ENCODE results near the gene IFNGR1.

DNA sequence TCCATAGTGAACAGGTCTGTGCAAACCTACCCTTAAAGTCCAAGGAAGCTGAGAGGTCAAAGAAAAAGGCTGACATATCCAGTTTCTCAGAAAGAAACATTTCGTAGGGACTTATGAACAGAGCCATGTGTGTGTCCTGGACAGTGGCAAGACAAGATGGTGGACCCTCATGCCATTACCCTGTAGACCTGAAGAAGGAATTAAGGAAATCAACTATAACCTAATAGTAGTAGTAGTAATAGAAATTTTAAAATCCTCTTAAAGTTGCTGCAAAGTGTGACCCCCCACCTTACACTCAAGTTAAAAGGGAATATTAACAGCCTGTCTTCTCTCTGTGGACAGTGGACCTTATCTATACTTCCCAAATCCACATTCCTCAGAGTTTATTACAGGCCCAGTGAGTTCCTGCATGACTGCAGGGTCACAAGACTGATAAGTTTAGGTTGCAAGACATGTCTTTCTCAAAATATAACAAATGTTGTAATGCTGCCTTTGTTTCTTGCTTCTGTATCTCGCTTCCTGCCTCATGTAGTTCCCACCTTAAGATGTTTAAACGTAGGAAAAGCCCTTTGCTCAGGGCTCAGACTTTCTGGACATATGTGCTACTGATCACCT lies 56.4 kb downstream of the IFNGR1 start:
- TF ChIP-seq, protein P1, sequence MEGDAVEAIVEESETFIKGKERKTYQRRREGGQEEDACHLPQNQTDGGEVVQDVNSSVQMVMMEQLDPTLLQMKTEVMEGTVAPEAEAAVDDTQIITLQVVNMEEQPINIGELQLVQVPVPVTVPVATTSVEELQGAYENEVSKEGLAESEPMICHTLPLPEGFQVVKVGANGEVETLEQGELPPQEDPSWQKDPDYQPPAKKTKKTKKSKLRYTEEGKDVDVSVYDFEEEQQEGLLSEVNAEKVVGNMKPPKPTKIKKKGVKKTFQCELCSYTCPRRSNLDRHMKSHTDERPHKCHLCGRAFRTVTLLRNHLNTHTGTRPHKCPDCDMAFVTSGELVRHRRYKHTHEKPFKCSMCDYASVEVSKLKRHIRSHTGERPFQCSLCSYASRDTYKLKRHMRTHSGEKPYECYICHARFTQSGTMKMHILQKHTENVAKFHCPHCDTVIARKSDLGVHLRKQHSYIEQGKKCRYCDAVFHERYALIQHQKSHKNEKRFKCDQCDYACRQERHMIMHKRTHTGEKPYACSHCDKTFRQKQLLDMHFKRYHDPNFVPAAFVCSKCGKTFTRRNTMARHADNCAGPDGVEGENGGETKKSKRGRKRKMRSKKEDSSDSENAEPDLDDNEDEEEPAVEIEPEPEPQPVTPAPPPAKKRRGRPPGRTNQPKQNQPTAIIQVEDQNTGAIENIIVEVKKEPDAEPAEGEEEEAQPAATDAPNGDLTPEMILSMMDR (IDR thresholded peaks at IDR 0.05; ENCODE audit: poor library complexity) = no peak
- TF ChIP-seq EZH2phosphoT487 (IDR thresholded peaks at IDR 0.05; ENCODE audit: low read depth, severe bottlenecking, unreplicated experiment) (no peak), EZH2 (IDR thresholded peaks at IDR 0.05; ENCODE audit: borderline replicate concordance) (no peak)
